H1 (cell line): ENCODE data around the gene PNO1. TPM values are rescaled to one million over a fixed set of nuclear protein-coding genes. Genes with fewer than 3 reads are reported as not detected.

Source experiments
- CTCF ChIA-PET: fragments of 300-600 bp; sonication (Branson Sonifier 250); formaldehyde crosslinking; loops from one replicate; lab custom pipeline; 2021; ENCODE audit not compliant: partially characterized antibody; lab: Charles Lee
- POLR2A ChIA-PET: fragments of 300-600 bp; sonication (Branson Sonifier 250); formaldehyde crosslinking; loops from one replicate; lab custom pipeline; 2021; ENCODE audit warnings: inconsistent platforms; ENCODE audit not compliant: partially characterized antibody; lab: Charles Lee
- DNase-seq, 2 experiments: peaks; one replicate each; pipeline versions ENCODE4 v3.0.0 to v3.0.0-alpha.2; 2010 to 2022; ENCODE audit warnings: low spot score in 2 of 2, low read depth in 1 of 2, mixed read lengths in 1 of 2
- FAIRE-seq: peaks from 2 replicates; lab custom pipeline; 2011; peaks lifted over from hg19 to GRCh38; lab: Jason Lieb, UNC
- H2AFZ ChIP-seq: 2 replicates; pipeline ENCODE4 v1.8.1; 2012; ENCODE audit warnings: low read length, inconsistent platforms
- H2AK5ac ChIP-seq: 2 replicates; pipeline ENCODE4 v1.6.1; 2013; ENCODE audit warnings: low read depth, low read length
- H2BK120ac ChIP-seq: replicated peaks from 2 replicates; pipeline ENCODE3; 2013; ENCODE audit warnings: low read depth, low read length, inconsistent platforms
- H2BK12ac ChIP-seq: 2 replicates; pipeline ENCODE4 v1.6.1; 2013; ENCODE audit warnings: low read depth, low read length
- H2BK15ac ChIP-seq: 2 replicates; pipeline ENCODE4 v1.6.1; 2013; ENCODE audit warnings: low read length
- H2BK20ac ChIP-seq: 2 replicates; pipeline ENCODE4 v1.6.1; 2013; ENCODE audit warnings: low read length
- H2BK5ac ChIP-seq: 2 replicates; pipeline ENCODE4 v1.6.1; 2013; ENCODE audit warnings: low read depth, low read length
- H3K14ac ChIP-seq: 2 replicates; pipeline ENCODE4 v1.6.1; 2013; ENCODE audit warnings: inconsistent platforms; ENCODE audit not compliant: insufficient read length
- H3K18ac ChIP-seq: 2 replicates; pipeline ENCODE4 v1.6.1; 2013; ENCODE audit warnings: low read length; ENCODE audit errors: extremely low read depth
- H3K23ac ChIP-seq: 2 replicates; pipeline ENCODE4 v1.6.1; 2013; ENCODE audit warnings: inconsistent platforms; ENCODE audit not compliant: insufficient read length
- H3K23me2 ChIP-seq: 2 replicates; pipeline ENCODE4 v1.6.1; 2013; ENCODE audit warnings: low read depth, low read length
- H3K27ac ChIP-seq: 2 replicates; pipeline ENCODE4 v1.6.1; 2011; ENCODE audit warnings: low read depth, low read length, inconsistent platforms
- H3K27me3 ChIP-seq, 4 experiments: replicated peaks in 1 of 4; 1 replicate in 1 of 4; 2 replicates in 3 of 4; pipeline versions ENCODE4 v1.6.1 to v1.8.1; 2011 to 2013; ENCODE audit warnings: low read length in 3 of 4, mild to moderate bottlenecking in 3 of 4, inconsistent platforms in 2 of 4, mixed read lengths in 2 of 4, moderate library complexity in 1 of 4; ENCODE audit not compliant: control insufficient read depth in 3 of 4, insufficient read depth in 3 of 4; ENCODE audit errors: extremely low read depth in 1 of 4
- H3K36me3 ChIP-seq, 4 experiments: 2 replicates each; pipeline versions ENCODE4 v1.6.1 to v1.8.1; 2011 to 2013; ENCODE audit warnings: mild to moderate bottlenecking in 4 of 4, low read length in 3 of 4, moderate library complexity in 2 of 4, control low read depth in 1 of 4, inconsistent platforms in 1 of 4; ENCODE audit not compliant: insufficient read depth in 4 of 4, control insufficient read depth in 2 of 4
- H3K4ac ChIP-seq: replicated peaks from 2 replicates; pipeline ENCODE3; 2013; ENCODE audit warnings: low read length, low read depth, mixed read lengths, inconsistent platforms; ENCODE audit not compliant: insufficient read length
- H3K4me1 ChIP-seq, 4 experiments: replicated peaks in 1 of 4; 1 replicate in 1 of 4; 2 replicates in 3 of 4; pipeline versions ENCODE4 v1.6.1 to v1.8.1; 2011 to 2013; ENCODE audit warnings: low read length in 3 of 4, inconsistent platforms in 2 of 4, mixed read lengths in 1 of 4; ENCODE audit not compliant: insufficient read depth in 4 of 4, control insufficient read depth in 3 of 4
- H3K4me2 ChIP-seq, 2 experiments: 2 replicates each; pipeline versions ENCODE4 v1.6.1 to v1.8.1; 2011 to 2013; ENCODE audit warnings: low read depth in 2 of 2, low read length in 2 of 2, control low read depth in 1 of 2, inconsistent platforms in 1 of 2, mild to moderate bottlenecking in 1 of 2; ENCODE audit not compliant: insufficient read depth in 1 of 2
- H3K4me3 ChIP-seq, 4 experiments: fragments of 200-600, 300-600 bp in 1 of 4; sonication (generic), shearing (Covaris generic), sonication (Bioruptor Twin) in 1 of 4; 2 replicates each; pipeline versions ENCODE4 v1.5.1 to v1.8.1; 2011 to 2016; ENCODE audit warnings: low read length in 4 of 4, low read depth in 3 of 4, control low read depth in 2 of 4, inconsistent platforms in 2 of 4, mild to moderate bottlenecking in 2 of 4, mixed read lengths in 1 of 4, moderate library complexity in 1 of 4; ENCODE audit not compliant: insufficient read depth in 2 of 4; ENCODE audit errors: extremely low read depth in 1 of 4
- H3K56ac ChIP-seq: replicated peaks from 2 replicates; pipeline ENCODE3; 2013; ENCODE audit warnings: low read depth, mild to moderate bottlenecking, mixed read lengths, low read length, inconsistent platforms; ENCODE audit not compliant: insufficient read length
- H3K79me1 ChIP-seq: 2 replicates; pipeline ENCODE4 v1.6.1; 2013; ENCODE audit warnings: low read depth, low read length, control low read depth
- H3K79me2 ChIP-seq, 2 experiments: 2 replicates each; pipeline versions ENCODE4 v1.6.1 to v1.8.1; 2012 to 2013; ENCODE audit warnings: low read length in 2 of 2, mild to moderate bottlenecking in 2 of 2, inconsistent platforms in 1 of 2; ENCODE audit not compliant: insufficient read depth in 2 of 2, control insufficient read depth in 1 of 2
- H3K9ac ChIP-seq, 4 experiments: replicated peaks in 1 of 4; 1 replicate in 1 of 4; 2 replicates in 3 of 4; pipeline versions ENCODE4 v1.6.1 to v1.8.1; 2011 to 2013; ENCODE audit warnings: low read depth in 3 of 4, low read length in 3 of 4, control low read depth in 2 of 4, mild to moderate bottlenecking in 2 of 4, moderate library complexity in 2 of 4, inconsistent platforms in 1 of 4; ENCODE audit errors: extremely low read depth in 1 of 4
- H3K9me3 ChIP-seq, 2 experiments: 2 replicates each; pipeline versions ENCODE4 v1.6.1 to v1.8.1; 2012 to 2013; ENCODE audit warnings: mild to moderate bottlenecking in 2 of 2, moderate library complexity in 2 of 2, control low read depth in 1 of 2, inconsistent platforms in 1 of 2, low read depth in 1 of 2, low read length in 1 of 2, mixed read lengths in 1 of 2; ENCODE audit not compliant: insufficient read depth in 2 of 2
- H4K20me1 ChIP-seq, 2 experiments: replicated peaks in 1 of 2; 2 replicates each; pipeline versions ENCODE3 to v1.8.1; 2011 to 2013; ENCODE audit warnings: inconsistent platforms in 2 of 2, low read length in 2 of 2, mild to moderate bottlenecking in 1 of 2; ENCODE audit not compliant: insufficient read depth in 2 of 2, control insufficient read depth in 1 of 2
- H4K5ac ChIP-seq: 2 replicates; pipeline ENCODE4 v1.6.1; 2013; ENCODE audit warnings: low read length, low read depth, mixed read lengths, inconsistent platforms; ENCODE audit not compliant: insufficient read length
- H4K8ac ChIP-seq: 2 replicates; pipeline ENCODE4 v1.8.0; 2013; ENCODE audit warnings: mild to moderate bottlenecking, moderate library complexity, low read length, inconsistent platforms; ENCODE audit not compliant: insufficient read depth; ENCODE audit errors: extremely low read depth
- H4K91ac ChIP-seq: replicated peaks from 2 replicates; pipeline ENCODE3; 2013; ENCODE audit warnings: low read length, mixed read lengths, inconsistent platforms; ENCODE audit not compliant: insufficient read length
- ASH2L ChIP-seq: fragments of 200-600, 300-600 bp; sonication (generic); IDR thresholded peaks from one replicate; pipeline ENCODE4 v1.7.1; 2017; ENCODE audit warnings: low read length
- KDM4A ChIP-seq: IDR thresholded peaks from one replicate; pipeline ENCODE4 v1.7.1; 2012; ENCODE audit warnings: low read depth, mild to moderate bottlenecking, moderate library complexity, low read length, inconsistent platforms; ENCODE audit not compliant: severe bottlenecking
- POLR2AphosphoS5 ChIP-seq: IDR thresholded peaks from 2 replicates; pipeline ENCODE4 v1.6.1; 2011; ENCODE audit warnings: low read depth, low read length
- POU5F1 ChIP-seq: IDR thresholded peaks from 2 replicates; pipeline ENCODE4 v1.6.1; 2011; ENCODE audit warnings: low read depth, mild to moderate bottlenecking, low read length, moderate library complexity
- YY1 ChIP-seq: IDR thresholded peaks from 2 replicates; pipeline ENCODE4 v1.6.1; 2011; ENCODE audit warnings: low read depth, mild to moderate bottlenecking, low read length
- WGBS, 2 experiments: shearing (Covaris generic) in 1 of 2; methylation state at CpG; one replicate each; pipeline versions ENCODE4 v1.1.6 to v1.1.7; 2013 to 2015; ENCODE audit warnings: low lambda C conversion rate in 2 of 2, mixed read lengths in 2 of 2, inconsistent platforms in 1 of 2, low coverage in 1 of 2, missing lambda C conversion rate in 1 of 2; ENCODE audit not compliant: insufficient replicate concordance in 2 of 2, insufficient coverage in 1 of 2, insufficient read length in 1 of 2; ENCODE audit errors: extremely low coverage in 1 of 2, missing lambda C conversion rate in 1 of 2; 5-methylcytosine and 5-hydroxymethylcytosine counted together
- polyA plus RNA-seq, 7 experiments: library from polyadenylated mRNA; depleted of rRNA in 3 of 7; stranded (reverse) in 5 of 7; unstranded in 2 of 7; fragments of >200 nt in 5 of 7; fragments of 200-250 nt in 2 of 7; gene quantifications; 1 replicate in 5 of 7; 2 replicates in 1 of 7; 4 replicates in 1 of 7; pipeline versions ENCODE4 v1.2.1 to v1.2.3, GENCODE V29; 2011 to 2013; ENCODE audit warnings: missing spikeins in 2 of 7, mixed read lengths in 2 of 7
- total RNA-seq: library from RNA; stranded (reverse); fragmentation: NEBNext Ultra II Directional; extraction: Animal tissue kit (Norgen Biotek cat#: 25700); gene quantifications from 2 replicates; pipeline ENCODE4 v1.2.1, GENCODE V29; 2021

Gene PNO1
- total and polyA plus RNA-seq, 2 of the 8 experiments (the other 6 are each of a cell fraction or from before 2014, with no cell fraction given) = 18.6 to 33.2 TPM

GRCh38 chr2:68193144-68193543 lies 35.5 kb downstream of the PNO1 start:
- Histone ChIP-seq H3K9ac (no peak overlapping the region), H3K4me1 (no peaks in the 10 kb centered on the region), H3K18ac (no peak overlapping the region), H3K4me2 (no peak overlapping the region), H2BK20ac (no peak overlapping the region), H3K79me1 (peaks cover 2% of the 10 kb centered on the region; the same call in 1 of the 2 replicates), H2AFZ (no peak overlapping the region), H4K20me1 (peaks cover 5 to 15% of the 10 kb centered on the region in 2 experiments), H3K14ac (no peak overlapping the region), H3K27me3 (no peaks in the 10 kb centered on the region), H3K36me3 (no peaks in the 10 kb centered on the region), H4K5ac (no peak overlapping the region), H2BK120ac (no peak overlapping the region), H3K27ac (no peak overlapping the region), H3K79me2 (peaks cover 0 to 84% of the 10 kb centered on the region in 2 experiments; a peak in 2 of 4 replicates), H3K23ac (no peak overlapping the region), H2BK5ac (no peak overlapping the region), H3K56ac (no peak overlapping the region), H2BK12ac (no peak overlapping the region), H2BK15ac (no peak overlapping the region), H3K4ac (no peak overlapping the region), H4K8ac (no peak overlapping the region), H2AK5ac (no peak overlapping the region), H3K23me2 (no peaks in the 10 kb centered on the region), H3K9me3 (no peaks in the 10 kb centered on the region), H4K91ac (no peak overlapping the region), H3K4me3 (no peak overlapping the region)
- DNase-seq = no peak
- no peak for TF ChIP-seq KDM4A
- TF ChIP-seq ASH2L = no peak
- no peak for TF ChIP-seq YY1
- no peak for TF ChIP-seq POLR2AphosphoS5
- no peak for TF ChIP-seq POU5F1
- POLR2A ChIA-PET = interaction anchor here (1.0 to 1.4 kb wide), 3 partner anchors 16 to 131 kb away, joined by 3 to 4 read pairs (median 3); partner anchors contain the start of gene C1D
- 93% methylated on average over 3 of the region's 3 CpGs; no CpG with 5 or more reads in 1 of the 2 experiments for WGBS, 2 experiments
- CTCF ChIA-PET = interaction anchor here (0.7 to 0.9 kb wide), 2 partner anchors 47 to 89 kb away, joined by 3 read pairs; no protein-coding TSS in a partner anchor
- no peak for FAIRE-seq
